HG02870 (cell line): ENCODE results near the gene LRRC58.

Source experiments
- ATAC-seq: cut with Tn5 transposase; IDR thresholded peaks from one replicate; pipeline ENCODE4 v1.9.1; 2021; ENCODE audit warnings: mild to moderate bottlenecking, moderate library complexity; ENCODE audit not compliant: unreplicated experiment

Gene LRRC58

DNA sequence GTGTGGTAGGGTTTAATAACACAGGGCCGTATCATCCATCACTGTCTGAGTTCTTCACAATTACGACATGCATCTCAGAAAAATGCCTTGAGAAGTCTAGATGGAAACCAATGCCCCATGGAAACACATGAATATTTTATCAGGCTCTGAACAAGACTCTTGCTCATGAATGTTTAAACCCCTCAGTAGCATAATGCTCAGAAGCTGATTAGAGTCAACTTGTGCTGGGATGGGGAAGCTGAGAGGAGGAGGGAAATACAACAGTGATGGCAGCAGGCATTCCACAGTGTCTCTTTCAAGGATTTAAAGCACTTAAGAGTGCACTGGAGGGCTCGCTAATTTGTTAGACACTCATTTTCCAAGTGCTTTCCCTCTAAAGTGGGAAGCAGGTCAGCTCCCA is 67.9 kb downstream of the LRRC58 start:
- ATAC-seq = no peak

DNA sequence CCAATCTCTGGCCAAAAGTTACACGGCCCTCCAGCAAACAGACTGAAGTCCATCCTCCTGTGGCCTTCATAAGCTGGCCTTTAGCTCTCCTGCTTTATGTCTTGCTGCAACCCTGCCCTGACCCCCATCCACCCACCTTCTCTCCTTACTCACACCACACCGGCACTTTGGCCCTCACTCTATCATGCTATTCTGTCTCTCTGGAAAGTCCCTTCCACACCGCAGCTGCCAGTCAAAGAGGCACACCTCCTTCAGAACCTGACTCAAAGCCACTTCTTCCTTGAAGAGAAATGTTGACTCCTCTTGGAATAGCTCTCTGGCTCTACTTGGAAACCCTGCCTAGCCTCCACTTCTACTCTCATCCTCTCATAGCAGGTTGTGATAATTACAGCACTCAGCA is 68.6 kb downstream of the LRRC58 start:
- ATAC-seq = no peak

DNA sequence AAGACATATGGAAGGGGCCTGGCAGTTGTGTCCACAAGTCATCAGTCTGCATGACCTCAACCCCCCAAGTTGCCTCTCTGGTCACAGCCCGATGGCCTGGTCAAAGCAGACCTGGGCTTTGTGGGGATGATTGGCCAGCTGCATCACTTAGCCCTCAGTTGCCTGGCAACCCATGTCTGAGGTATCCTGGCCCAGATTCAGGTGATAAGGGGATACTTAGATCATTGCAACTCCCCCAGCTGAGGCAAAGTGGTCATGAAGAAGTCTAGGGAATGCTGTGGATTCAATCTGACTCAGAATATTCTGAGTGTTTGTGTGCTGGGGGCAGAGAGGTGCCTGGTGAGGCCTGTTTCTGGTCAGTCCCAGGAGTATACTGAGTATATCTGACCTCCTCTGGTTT is 69.1 kb downstream of the LRRC58 start:
- no peak for ATAC-seq

DNA sequence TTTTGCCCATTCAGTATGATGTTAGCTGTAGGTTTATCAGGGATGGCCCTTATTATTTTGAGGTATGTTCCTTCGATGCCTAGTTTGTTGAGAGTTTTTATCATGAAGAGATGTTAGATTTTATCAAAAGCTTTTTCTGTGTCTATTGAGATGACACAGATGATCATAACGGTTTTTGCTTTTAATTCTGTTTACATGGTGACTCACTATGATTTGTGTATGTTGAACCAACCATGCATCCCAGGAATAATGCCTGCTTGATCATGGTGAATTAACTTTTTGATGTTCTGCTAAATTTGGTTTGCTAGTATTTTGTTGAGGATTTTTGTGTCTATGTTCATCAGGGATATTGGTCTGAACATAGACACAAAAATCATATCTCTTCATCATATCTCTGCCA is 72.4 kb downstream of the LRRC58 start:
- no peak for ATAC-seq

DNA sequence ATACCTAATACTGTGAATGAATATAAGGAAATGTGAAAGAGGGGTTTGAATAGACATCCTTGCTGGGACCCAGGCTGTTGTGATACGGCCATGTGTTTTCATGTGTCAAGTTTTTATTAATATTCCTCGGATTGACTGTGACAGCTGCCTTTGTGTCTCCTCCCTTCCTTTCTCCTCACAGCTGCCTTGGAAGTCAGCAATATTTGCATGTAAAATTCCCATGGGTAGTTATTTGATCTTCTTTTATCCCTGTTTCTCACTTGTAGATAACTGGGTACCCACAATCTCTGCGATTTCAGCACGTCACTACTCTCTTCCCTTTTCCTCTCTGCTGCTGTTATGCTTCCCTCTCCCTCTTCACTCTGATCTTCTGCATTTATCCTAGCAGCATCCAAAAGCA is 73.5 kb downstream of the LRRC58 start:
- no peak for ATAC-seq

DNA sequence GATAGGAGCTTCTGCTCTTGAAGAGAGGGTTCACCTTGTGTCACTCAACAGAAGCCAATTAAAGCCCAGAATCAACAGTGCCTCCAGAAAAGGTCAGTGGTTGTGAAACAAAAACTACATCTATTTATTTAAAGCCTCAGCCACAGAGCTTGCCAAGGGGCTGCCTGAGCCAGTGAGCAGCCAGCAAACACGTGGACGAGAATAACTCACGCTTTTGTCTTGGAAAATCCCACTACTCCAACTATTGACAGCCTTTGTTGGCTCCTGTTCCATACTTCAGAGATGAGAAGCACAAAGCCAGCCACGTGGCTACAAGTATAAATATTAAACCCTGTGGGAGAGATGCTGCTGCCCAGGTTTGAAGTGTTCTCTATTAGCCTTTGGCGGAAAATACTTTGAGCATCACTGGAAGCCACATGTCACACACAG is 74.4 kb downstream of the LRRC58 start:
- no peak for ATAC-seq
